K562 (cell line): Measurements from ENCODE around the gene CEP95. TPM values are rescaled to one million over a fixed set of nuclear protein-coding genes. Genes with fewer than 3 reads are reported as not detected.

Experiments used
- ATF3 ChIP-seq, 2 experiments: fragments of 450-650 bp in 1 of 2; sonication (generic) in 1 of 2; formaldehyde crosslinking in 1 of 2; IDR thresholded peaks in 1 of 2; conservative IDR thresholded peaks in 1 of 2; 2 replicates each; pipeline versions ENCODE4 v1.6.1 to v1.8.1; 2016 to 2023; ENCODE audit warnings: mild to moderate bottlenecking in 2 of 2, moderate library complexity in 2 of 2, inconsistent platforms in 1 of 2, missing genetic modification reagents in 1 of 2
- CEBPB ChIP-seq: fragments of 450-650 bp; IDR thresholded peaks from 2 replicates; pipeline ENCODE4 v1.6.1; 2016; ENCODE audit warnings: missing genetic modification characterization, missing compliant biosample characterization
- DACH1 ChIP-seq: fragments of 450-650 bp; IDR thresholded peaks from 2 replicates; pipeline ENCODE4 v1.6.1; 2018; ENCODE audit not compliant: partially characterized antibody
- FOXO4 ChIP-seq: fragments of 450-650 bp; formaldehyde crosslinking; IDR thresholded peaks from 2 replicates; pipeline ENCODE4 v1.4.0; 2020; ENCODE audit warnings: mild to moderate bottlenecking, moderate library complexity
- NFIC ChIP-seq: fragments of 450-650 bp; IDR thresholded peaks from 2 replicates; pipeline ENCODE4 v1.6.1; 2017; ENCODE audit warnings: mild to moderate bottlenecking, inconsistent platforms
- NR1H2 ChIP-seq: sonication (generic); formaldehyde crosslinking; IDR thresholded peaks from 2 replicates; pipeline ENCODE4 v1.4.0; 2020; ENCODE audit warnings: mild to moderate bottlenecking, missing genetic modification reagents
- POLR2G ChIP-seq: fragments of 200-400 bp; formaldehyde crosslinking; IDR thresholded peaks from 2 replicates; pipeline ENCODE4 v1.6.1; 2017; ENCODE audit warnings: low read depth, mild to moderate bottlenecking, antibody characterized with exemption, low read length, moderate library complexity
- PRPF4 ChIP-seq: fragments of 200-400 bp; formaldehyde crosslinking; IDR thresholded peaks from one replicate; pipeline ENCODE4 v1.6.1; 2017; ENCODE audit warnings: low read length, low read depth, mild to moderate bottlenecking; ENCODE audit not compliant: insufficient read depth, poor library complexity, severe bottlenecking
- RBFOX2 ChIP-seq: fragments of 200-400 bp; formaldehyde crosslinking; IDR thresholded peaks from 2 replicates; pipeline ENCODE4 v1.6.1; 2017; ENCODE audit warnings: low read depth, mild to moderate bottlenecking, low read length, moderate library complexity
- SAFB2 ChIP-seq: fragments of 200-400 bp; formaldehyde crosslinking; IDR thresholded peaks from 2 replicates; pipeline ENCODE4 v1.6.1; 2018; ENCODE audit warnings: borderline replicate concordance, low read length, low read depth, moderate library complexity; ENCODE audit not compliant: severe bottlenecking
- ZEB2 ChIP-seq: fragments of 450-650 bp; IDR thresholded peaks from 2 replicates; pipeline ENCODE4 v1.6.1; 2016
- ZMIZ1 ChIP-seq, 2 experiments: fragments of 150-350 bp in 1 of 2; IDR thresholded peaks; 2 replicates each; pipeline ENCODE4 v1.6.1; 2012 to 2016; ENCODE audit warnings: low read depth in 2 of 2, low read length in 2 of 2, mild to moderate bottlenecking in 1 of 2, moderate library complexity in 1 of 2
- ZNF133 ChIP-seq: fragments of 250-450 bp; sonication (Bioruptor Pico); IDR thresholded peaks from 2 replicates; pipeline ENCODE4 v1.4.0; 2020; ENCODE audit warnings: mild to moderate bottlenecking
- ZNF143 ChIP-seq: sonication (generic); formaldehyde crosslinking; IDR thresholded peaks from 2 replicates; pipeline ENCODE4 v1.9.0; 2022; ENCODE audit warnings: mild to moderate bottlenecking, missing genetic modification reagents
- polyA plus RNA-seq, 8 experiments: library from polyadenylated mRNA; depleted of rRNA in 4 of 8; stranded (reverse) in 5 of 8; unstranded in 3 of 8; fragments of >200 nt; fragmentation: Nextera tagmentation in 2 of 8; fragmentation: Illumina TruSeq in 1 of 8; extraction: Ambion mirVana in 2 of 8; extraction: Trizol in 1 of 8; gene quantifications; 2 replicates each; pipeline versions ENCODE4 v1.2.1 to v1.2.3, GENCODE V29; 2011 to 2014; ENCODE audit warnings: inconsistent platforms in 1 of 8, missing spikeins in 1 of 8
- total RNA-seq, 7 experiments: library from RNA; depleted of rRNA in 6 of 7; stranded (reverse); fragments of >200 nt in 6 of 7; fragmentation: Illumina TruSeq in 2 of 7; extraction: Trizol in 2 of 7; gene quantifications; 2 replicates each; pipeline versions ENCODE4 v1.2.1 to v1.2.3, GENCODE V29; 2011 to 2021; ENCODE audit warnings: low replicate concordance in 1 of 7
- TF ChIP-seq, protein P1 (sequence below): fragments of 450-650 bp; formaldehyde crosslinking; IDR thresholded peaks from 2 replicates; pipeline ENCODE4 v1.4.0; 2022; ENCODE audit warnings: missing genetic modification characterization
- TF ChIP-seq, protein P2 (sequence below): sonication (generic); formaldehyde crosslinking; IDR thresholded peaks from 2 replicates; pipeline ENCODE4 v1.8.1; 2023; ENCODE audit warnings: mild to moderate bottlenecking, missing genetic modification reagents
- TF ChIP-seq, protein P3 (sequence below): fragments of 450-650 bp; IDR thresholded peaks from 2 replicates; pipeline ENCODE4 v1.7.0; 2016; ENCODE audit warnings: borderline replicate concordance

The CEP95 gene
- total and polyA plus RNA-seq, 9 of the 15 experiments (the other 6 are each of a cell fraction or from before 2014, with no cell fraction given), result 26.7 to 80.7 (median 56.9) TPM

DNA sequence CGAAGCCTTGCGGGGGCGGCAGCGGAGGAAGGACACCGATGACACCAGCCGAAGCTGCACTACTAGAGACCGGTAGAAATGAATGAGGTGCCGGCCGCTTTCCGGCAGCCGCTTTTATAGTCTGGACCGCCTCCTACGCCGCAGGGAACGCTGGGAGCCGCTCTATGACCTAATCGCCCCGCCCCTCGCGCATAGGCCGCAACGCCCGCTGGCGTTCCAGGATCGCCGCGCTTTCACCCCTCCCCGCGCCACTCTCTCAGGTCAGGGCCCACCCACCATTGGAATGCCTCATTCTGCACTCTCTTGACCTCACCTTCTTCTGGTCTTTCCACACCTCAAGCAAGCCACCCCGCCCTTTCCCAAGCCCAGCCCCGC is 589 bp upstream of the CEP95 start, which contains the start of gene DDX5 (continued):
- TF ChIP-seq, protein P1, sequence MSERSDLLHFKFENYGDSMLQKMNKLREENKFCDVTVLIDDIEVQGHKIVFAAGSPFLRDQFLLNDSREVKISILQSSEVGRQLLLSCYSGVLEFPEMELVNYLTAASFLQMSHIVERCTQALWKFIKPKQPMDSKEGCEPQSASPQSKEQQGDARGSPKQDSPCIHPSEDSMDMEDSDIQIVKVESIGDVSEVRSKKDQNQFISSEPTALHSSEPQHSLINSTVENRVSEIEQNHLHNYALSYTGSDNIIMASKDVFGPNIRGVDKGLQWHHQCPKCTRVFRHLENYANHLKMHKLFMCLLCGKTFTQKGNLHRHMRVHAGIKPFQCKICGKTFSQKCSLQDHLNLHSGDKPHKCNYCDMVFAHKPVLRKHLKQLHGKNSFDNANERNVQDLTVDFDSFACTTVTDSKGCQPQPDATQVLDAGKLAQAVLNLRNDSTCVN (CRISPR knock-in tag), result no peak
- TF ChIP-seq ZEB2, result peak; percentile 96
- TF ChIP-seq ZNF143 (CRISPR knock-in tag), result peak; percentile 80
- TF ChIP-seq ZNF133 (CRISPR knock-in tag), result no peak
- no peak for TF ChIP-seq FOXO4 (CRISPR knock-in tag)
- TF ChIP-seq POLR2G, result peak; percentile 90
- TF ChIP-seq NR1H2 (CRISPR knock-in tag), result no peak
- TF ChIP-seq, protein P2, sequence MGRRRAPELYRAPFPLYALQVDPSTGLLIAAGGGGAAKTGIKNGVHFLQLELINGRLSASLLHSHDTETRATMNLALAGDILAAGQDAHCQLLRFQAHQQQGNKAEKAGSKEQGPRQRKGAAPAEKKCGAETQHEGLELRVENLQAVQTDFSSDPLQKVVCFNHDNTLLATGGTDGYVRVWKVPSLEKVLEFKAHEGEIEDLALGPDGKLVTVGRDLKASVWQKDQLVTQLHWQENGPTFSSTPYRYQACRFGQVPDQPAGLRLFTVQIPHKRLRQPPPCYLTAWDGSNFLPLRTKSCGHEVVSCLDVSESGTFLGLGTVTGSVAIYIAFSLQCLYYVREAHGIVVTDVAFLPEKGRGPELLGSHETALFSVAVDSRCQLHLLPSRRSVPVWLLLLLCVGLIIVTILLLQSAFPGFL (CRISPR knock-in tag), result 0 out of 2 replicates have a peak, but pooled peaks have one; percentile 15
- no peak for TF ChIP-seq DACH1
- peak; percentile 64; the same call in 1 of the 2 replicates for TF ChIP-seq ATF3 (IDR thresholded peaks at IDR 0.05)
- no peak for TF ChIP-seq ATF3 (CRISPR knock-in tag; conservative IDR thresholded peaks at IDR 0.05)
- TF ChIP-seq ZMIZ1 (IDR thresholded peaks at IDR 0.05; ENCODE audit: low read depth in 2 of 2, low read length in 2 of 2), result peak in 1 of 2 experiments; percentile 90; a peak in 2 of 4 replicates
- peak; percentile 63; the same call in 1 of the 2 replicates for TF ChIP-seq NFIC
- TF ChIP-seq PRPF4, result peak; percentile 99
- no peak for TF ChIP-seq SAFB2
- peak; percentile 59 for TF ChIP-seq CEBPB (tag)
- TF ChIP-seq, protein P3, sequence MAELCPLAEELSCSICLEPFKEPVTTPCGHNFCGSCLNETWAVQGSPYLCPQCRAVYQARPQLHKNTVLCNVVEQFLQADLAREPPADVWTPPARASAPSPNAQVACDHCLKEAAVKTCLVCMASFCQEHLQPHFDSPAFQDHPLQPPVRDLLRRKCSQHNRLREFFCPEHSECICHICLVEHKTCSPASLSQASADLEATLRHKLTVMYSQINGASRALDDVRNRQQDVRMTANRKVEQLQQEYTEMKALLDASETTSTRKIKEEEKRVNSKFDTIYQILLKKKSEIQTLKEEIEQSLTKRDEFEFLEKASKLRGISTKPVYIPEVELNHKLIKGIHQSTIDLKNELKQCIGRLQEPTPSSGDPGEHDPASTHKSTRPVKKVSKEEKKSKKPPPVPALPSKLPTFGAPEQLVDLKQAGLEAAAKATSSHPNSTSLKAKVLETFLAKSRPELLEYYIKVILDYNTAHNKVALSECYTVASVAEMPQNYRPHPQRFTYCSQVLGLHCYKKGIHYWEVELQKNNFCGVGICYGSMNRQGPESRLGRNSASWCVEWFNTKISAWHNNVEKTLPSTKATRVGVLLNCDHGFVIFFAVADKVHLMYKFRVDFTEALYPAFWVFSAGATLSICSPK, result no peak
- TF ChIP-seq RBFOX2, result peak; percentile 5; the same call in 1 of the 2 replicates
